Tibial nerve (tissue), 4 donors: ENCODE measurements around the gene CIB4. TPM values are rescaled to one million over a fixed set of nuclear protein-coding genes. Genes with fewer than 3 reads are reported as not detected.

Experiments used
- DNase-seq, 2 donors: peaks; one replicate each; pipeline ENCODE4 v3.0.0-alpha.2; 2019; ENCODE audit warnings: low spot score in 2 of 2
- H3K27ac ChIP-seq, 4 donors: fragments of 200-600 bp; sonication (generic) in 3 of 4; one replicate each; pipeline ENCODE4 v1.5.1; 2017 to 2019; ENCODE audit warnings: mild to moderate bottlenecking in 1 of 4
- H3K27me3 ChIP-seq, 2 donors: fragments of 200-600 bp; sonication (generic) in 1 of 2; one replicate each; pipeline versions ENCODE4 v1.5.1 to v1.6.0; 2017 to 2019
- H3K36me3 ChIP-seq, 3 donors: fragments of 200-600 bp; sonication (generic); one replicate each; pipeline ENCODE4 v1.5.1; 2018 to 2019
- H3K4me1 ChIP-seq, 4 donors: fragments of 200-600 bp; sonication (generic) in 3 of 4; one replicate each; pipeline ENCODE4 v1.5.1; 2017 to 2019
- H3K4me3 ChIP-seq, 4 donors: fragments of 200-600 bp; sonication (generic) in 3 of 4; one replicate each; pipeline ENCODE4 v1.5.1; 2017 to 2019; ENCODE audit warnings: mild to moderate bottlenecking in 1 of 4, moderate library complexity in 1 of 4
- H3K9me3 ChIP-seq, 4 donors: fragments of 200-600 bp; sonication (generic) in 3 of 4; one replicate each; pipeline ENCODE4 v1.5.1; 2017 to 2019
- EP300 ChIP-seq, 2 donors: sonication (generic); formaldehyde crosslinking; IDR thresholded peaks; one replicate each; pipeline ENCODE4 v1.6.1; 2017; ENCODE audit warnings: antibody characterized with exemption in 2 of 2, mild to moderate bottlenecking in 1 of 2
- POLR2A ChIP-seq, 2 donors: fragments of 450-650 bp; IDR thresholded peaks; one replicate each; pipeline ENCODE4 v1.6.1; 2017; ENCODE audit warnings: antibody characterized with exemption in 2 of 2, mild to moderate bottlenecking in 2 of 2, moderate library complexity in 2 of 2
- WGBS, 2 donors: methylation state at CpG; one replicate each; pipeline ENCODE4 v1.1.5; 2018; 5-methylcytosine and 5-hydroxymethylcytosine counted together
- total RNA-seq, 4 donors: library from RNA; depleted of rRNA; stranded (reverse); fragments of >200 nt; gene quantifications; one replicate each; pipeline ENCODE4 v1.1.0, GENCODE V29; 2016
- TF ChIP-seq, protein P1 (sequence below), 5 experiments: fragments of 200-600 bp in 3 of 5; fragments of 450-650 bp in 2 of 5; sonication (generic) in 3 of 5; IDR thresholded peaks; one replicate each; pipeline ENCODE4 v1.5.1; 2016 to 2019; ENCODE audit warnings: antibody characterized with exemption in 5 of 5, mild to moderate bottlenecking in 3 of 5, moderate library complexity in 2 of 5

The CIB4 gene
- total RNA-seq, 4 donors from 2014 or later: not detected

DNA sequence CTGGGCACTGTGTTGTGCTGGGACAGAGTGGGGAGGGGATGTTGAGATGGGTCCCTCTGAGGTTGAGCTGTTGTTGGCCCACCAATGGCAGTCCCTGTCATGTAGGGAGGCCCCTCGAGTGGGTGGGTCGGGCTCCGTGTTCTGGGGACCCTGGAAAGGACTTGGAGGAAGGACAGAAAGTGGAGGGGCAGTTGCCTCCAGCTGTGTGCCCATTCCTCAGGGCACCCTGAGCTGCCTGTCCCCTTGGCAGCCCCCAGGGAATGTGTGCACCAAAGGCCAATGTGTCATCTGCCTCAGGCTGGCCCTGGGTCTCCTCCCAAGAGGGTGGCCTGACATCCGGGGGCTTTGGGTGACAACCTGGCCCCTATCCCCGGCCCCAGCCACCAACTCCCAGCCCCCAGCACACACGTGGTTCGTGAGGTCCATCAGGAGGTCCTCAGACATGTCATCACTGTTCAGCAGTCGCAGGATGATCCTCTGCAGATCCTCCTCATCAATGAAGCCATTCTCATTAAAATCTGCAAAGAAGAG, 57.7 kb downstream of the CIB4 start:
- TF ChIP-seq, protein P1, sequence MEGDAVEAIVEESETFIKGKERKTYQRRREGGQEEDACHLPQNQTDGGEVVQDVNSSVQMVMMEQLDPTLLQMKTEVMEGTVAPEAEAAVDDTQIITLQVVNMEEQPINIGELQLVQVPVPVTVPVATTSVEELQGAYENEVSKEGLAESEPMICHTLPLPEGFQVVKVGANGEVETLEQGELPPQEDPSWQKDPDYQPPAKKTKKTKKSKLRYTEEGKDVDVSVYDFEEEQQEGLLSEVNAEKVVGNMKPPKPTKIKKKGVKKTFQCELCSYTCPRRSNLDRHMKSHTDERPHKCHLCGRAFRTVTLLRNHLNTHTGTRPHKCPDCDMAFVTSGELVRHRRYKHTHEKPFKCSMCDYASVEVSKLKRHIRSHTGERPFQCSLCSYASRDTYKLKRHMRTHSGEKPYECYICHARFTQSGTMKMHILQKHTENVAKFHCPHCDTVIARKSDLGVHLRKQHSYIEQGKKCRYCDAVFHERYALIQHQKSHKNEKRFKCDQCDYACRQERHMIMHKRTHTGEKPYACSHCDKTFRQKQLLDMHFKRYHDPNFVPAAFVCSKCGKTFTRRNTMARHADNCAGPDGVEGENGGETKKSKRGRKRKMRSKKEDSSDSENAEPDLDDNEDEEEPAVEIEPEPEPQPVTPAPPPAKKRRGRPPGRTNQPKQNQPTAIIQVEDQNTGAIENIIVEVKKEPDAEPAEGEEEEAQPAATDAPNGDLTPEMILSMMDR (IDR thresholded peaks at IDR 0.05): no peak
- TF ChIP-seq POLR2A (IDR thresholded peaks at IDR 0.05) (no peak), EP300 (IDR thresholded peaks at IDR 0.05) (no peak)
- Histone ChIP-seq H3K4me3 (no peak overlapping the region), H3K9me3 (no peaks in the 10 kb centered on the region), H3K4me1 (no peaks in the 10 kb centered on the region), H3K27me3 (peaks cover 0 to 51% of the 10 kb centered on the region in 2 donors), H3K27ac (no peak overlapping the region), H3K36me3 (no peaks in the 10 kb centered on the region)
- no peak for DNase-seq
- WGBS, 2 donors: 67 to 76% methylated on average over 8 of the region's 8 CpGs

DNA sequence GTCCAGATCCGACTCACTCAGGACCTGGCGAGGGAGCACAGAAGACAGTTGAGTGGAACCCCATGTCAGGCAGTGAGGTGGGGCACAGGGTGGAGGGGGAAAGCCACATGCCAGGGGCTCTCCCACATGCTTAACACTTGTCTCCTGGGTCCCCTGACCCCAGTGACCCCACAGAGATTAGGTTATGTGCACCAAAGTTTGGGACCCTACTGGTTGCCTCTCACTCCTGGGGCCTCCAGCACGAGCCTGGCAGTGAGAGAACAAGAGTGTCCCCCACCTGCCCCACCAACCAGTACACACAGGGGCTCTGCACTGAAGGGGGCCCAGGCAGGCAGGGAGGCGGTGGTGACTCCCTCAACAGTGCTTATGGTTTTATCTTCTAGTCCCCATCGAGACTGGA, 58.3 kb downstream of the CIB4 start:
- no peak overlapping the region for H3K27ac ChIP-seq
- TF ChIP-seq EP300 (IDR thresholded peaks at IDR 0.05) (no peak), POLR2A (IDR thresholded peaks at IDR 0.05) (no peak)
- TF ChIP-seq, protein P1 (IDR thresholded peaks at IDR 0.05): no peak
- H3K27me3 ChIP-seq: peaks cover 0 to 50% of the 10 kb centered on the region in 2 donors
- H3K9me3 ChIP-seq: no peaks in the 10 kb centered on the region
- WGBS, 2 donors: 70 to 92% methylated on average over 5 of the region's 5 CpGs
- no peak overlapping the region for H3K4me3 ChIP-seq
- DNase-seq: no peak
- H3K4me1 ChIP-seq: no peaks in the 10 kb centered on the region
- no peaks in the 10 kb centered on the region for H3K36me3 ChIP-seq

DNA sequence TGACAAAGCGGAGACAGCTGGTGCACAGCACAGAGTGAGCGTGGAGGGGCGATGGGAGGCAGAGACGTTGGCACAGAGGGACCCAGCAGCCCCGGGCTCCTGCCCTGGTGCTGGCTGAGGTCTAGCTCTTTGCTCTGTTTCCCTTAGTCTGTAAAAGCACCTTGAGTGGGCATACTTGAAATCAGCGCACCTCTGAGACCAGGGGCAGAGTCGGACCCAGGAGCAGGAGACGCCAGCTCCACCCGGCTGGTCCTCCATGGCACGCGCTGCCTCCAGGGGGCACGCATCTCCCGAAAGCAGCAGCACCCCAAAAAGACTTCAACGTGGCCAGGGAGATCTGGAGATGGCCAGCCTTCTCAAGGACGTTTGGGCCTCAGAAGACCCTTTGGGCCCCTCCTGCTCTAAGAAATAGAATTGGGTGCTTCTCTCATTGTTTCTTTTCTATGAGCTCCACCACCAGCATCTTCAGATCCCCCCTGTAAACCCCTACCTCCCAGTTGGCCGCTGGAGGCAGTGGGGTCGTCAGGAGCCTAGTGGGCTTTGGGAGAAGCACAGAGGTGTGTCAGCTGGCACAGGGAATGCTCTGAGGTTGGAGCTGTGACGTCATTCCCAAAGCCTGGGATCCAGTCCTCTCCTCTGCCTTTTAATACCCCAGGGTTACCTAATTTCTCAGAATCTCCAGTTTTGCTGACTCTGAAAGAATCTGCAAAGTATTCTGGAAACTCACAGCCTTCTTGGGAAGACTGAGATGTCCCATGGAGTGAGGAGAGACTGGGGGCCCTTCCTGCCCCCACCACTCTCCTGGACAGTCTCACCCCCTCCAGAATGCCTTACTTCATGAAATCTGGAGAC, 58.9 kb downstream of the CIB4 start:
- no peak for DNase-seq
- WGBS, 2 donors: 81% methylated on average over 18 of the region's 18 CpGs
- Histone ChIP-seq H3K36me3 (no peaks in the 10 kb centered on the region), H3K27ac (no peak overlapping the region), H3K4me3 (no peak overlapping the region), H3K27me3 (peaks cover 0 to 47% of the 10 kb centered on the region in 2 donors), H3K4me1 (no peaks in the 10 kb centered on the region), H3K9me3 (no peaks in the 10 kb centered on the region)
- no peak for TF ChIP-seq POLR2A (IDR thresholded peaks at IDR 0.05)
- TF ChIP-seq, protein P1 (IDR thresholded peaks at IDR 0.05): no peak

DNA sequence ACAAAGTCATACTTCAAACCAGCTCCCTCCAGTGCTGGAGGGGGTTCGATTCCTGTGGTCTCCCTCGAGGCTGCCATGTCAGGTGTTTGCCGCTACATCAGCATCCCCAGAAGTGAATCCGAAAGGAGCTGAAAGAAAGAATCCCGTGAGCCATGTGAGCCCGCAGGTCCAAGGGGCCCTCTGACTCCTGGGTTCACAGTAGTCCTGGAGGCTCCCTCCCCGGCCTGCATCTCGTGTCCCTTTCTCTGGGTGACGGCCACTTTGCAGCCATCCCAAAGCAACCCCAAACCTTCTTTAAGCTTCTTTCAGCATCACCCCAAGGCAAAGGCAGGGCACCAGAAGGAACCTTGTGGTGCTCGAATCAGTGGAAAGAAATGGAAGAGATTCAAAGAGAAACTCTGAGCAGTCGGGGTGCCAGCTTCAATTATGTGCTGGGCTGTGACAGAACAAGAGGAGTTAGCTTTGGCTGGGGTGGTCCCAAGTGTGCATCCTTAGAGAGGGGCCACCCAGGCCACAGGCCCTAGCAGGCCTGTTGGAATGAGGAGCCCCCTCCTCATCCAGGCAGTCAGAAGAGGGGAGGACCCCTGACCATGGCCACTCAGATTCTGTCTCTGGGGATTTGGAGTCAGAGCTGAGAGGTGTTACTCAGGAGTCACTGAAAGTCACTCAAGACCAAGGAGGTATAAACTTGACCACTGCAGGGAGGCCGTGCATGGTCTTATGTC, 59.7 kb downstream of the CIB4 start:
- TF ChIP-seq EP300 (IDR thresholded peaks at IDR 0.05) (no peak), POLR2A (IDR thresholded peaks at IDR 0.05) (no peak)
- TF ChIP-seq, protein P1 (IDR thresholded peaks at IDR 0.05): no peak
- Histone ChIP-seq H3K27ac (no peak overlapping the region), H3K36me3 (no peaks in the 10 kb centered on the region), H3K4me3 (no peak overlapping the region), H3K4me1 (no peaks in the 10 kb centered on the region), H3K27me3 (peaks cover 0 to 41% of the 10 kb centered on the region in 2 donors), H3K9me3 (no peaks in the 10 kb centered on the region)
- 82 to 83% methylated on average over 12 of the region's 12 CpGs for WGBS, 2 donors
- peak in 1 of 2 donors; percentile 6 for DNase-seq

DNA sequence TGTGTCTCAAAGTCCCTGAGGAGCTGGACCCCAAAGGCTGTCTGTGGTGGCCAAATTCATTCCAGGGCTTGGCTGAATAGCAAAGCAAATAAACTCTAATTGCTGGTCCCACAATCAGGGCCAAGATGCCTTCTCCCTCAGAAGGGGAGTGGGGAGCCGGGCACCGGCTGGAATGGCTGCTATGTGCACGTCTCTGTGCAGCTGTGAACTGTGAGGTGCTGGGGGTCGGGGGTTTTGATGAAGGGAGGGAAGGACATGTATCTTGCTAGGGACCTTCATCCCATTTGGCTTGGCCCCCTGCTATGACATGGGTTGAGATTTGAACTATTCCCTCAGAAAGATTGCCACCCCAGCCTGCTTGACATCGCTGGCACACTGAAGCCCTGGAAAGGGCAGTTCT, 60.4 kb downstream of the CIB4 start:
- 76 to 77% methylated on average over 5 of the region's 5 CpGs for WGBS, 2 donors
- Histone ChIP-seq H3K4me3 (no peak overlapping the region), H3K36me3 (no peaks in the 10 kb centered on the region), H3K27ac (no peak overlapping the region), H3K27me3 (peaks cover 0 to 34% of the 10 kb centered on the region in 2 donors), H3K9me3 (no peaks in the 10 kb centered on the region), H3K4me1 (no peaks in the 10 kb centered on the region)
- no peak for TF ChIP-seq POLR2A (IDR thresholded peaks at IDR 0.05)
- TF ChIP-seq, protein P1 (IDR thresholded peaks at IDR 0.05): no peak
- no peak for TF ChIP-seq EP300 (IDR thresholded peaks at IDR 0.05)
- no peak for DNase-seq
